Fibroblast of skin of right quadriceps (primary cell): ENCODE measurements around the gene CLEC4F.

ENCODE experiments used
- DNase-seq: peaks from one replicate; pipeline ENCODE4 v3.0.0-alpha.2; 2013

CLEC4F gene

DNA sequence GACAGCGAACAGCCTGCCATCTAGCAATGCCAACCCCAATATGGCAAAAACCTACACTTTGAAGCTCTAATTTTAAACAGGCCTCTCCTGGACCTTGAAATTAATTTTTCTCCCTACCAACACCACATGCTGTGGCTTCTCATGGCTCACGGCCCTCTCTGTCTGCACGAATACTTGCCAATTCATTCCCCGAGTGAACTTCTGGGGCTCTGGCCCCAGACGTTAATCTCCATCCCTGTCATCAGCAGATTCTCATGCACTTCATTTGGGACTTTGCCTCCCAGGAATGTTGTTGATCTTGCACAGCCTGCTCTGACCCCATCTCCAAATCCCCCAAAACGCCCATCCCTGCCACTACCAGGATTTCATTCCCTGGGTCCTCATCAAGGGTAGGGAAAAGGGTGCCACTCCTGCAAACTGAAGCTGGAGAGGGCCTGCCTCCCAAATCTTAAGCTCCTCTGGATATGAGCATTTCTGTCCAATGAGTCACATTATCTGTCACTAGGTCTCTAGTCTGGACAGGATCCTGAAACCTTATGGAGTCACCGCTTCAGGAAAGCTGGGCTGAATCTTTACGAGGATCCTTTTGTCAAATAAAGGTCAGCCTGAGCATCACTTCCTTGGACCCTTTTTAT lies 40.4 kb downstream of the CLEC4F start:
- peak; percentile 63 for DNase-seq

DNA sequence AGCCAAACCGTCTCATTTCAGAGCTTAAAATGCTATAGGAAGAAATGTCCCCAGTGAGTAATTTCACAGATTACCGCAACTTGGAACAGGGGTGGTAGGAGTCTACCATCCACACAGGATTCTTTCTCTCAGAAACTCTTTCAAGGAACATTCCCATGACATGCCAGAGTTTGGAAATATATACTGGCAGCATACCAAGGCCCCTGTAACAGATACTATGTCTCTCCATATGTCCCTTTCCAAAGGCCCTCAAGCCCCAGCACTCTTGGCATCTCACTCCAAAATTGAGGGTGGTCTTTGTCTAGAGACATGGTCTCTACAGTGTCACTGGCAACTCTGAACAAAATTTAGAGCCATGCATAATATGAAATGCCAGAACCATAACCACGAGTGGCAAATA lies 40.9 kb downstream of the CLEC4F start:
- DNase-seq: peak; percentile 32

DNA sequence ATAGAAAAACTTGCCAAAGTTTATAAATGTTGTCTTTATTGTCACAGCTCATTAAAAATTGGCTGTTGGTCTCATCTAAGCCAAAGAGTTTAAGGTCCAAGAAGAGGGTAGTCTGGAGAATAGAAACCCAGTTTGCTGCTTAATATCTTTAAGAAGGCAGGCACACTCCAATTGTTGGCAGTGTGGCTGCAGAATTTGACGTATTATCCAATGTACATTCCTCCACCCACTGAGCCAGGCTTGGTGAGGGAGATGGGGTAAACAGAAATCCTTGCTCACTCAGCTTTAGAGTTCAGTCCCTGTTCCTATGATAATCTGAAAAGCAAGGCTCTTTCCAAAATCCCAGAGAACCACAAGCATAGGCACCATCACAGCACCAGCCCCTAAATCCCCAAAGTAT lies 41.7 kb downstream of the CLEC4F start:
- no peak for DNase-seq

DNA sequence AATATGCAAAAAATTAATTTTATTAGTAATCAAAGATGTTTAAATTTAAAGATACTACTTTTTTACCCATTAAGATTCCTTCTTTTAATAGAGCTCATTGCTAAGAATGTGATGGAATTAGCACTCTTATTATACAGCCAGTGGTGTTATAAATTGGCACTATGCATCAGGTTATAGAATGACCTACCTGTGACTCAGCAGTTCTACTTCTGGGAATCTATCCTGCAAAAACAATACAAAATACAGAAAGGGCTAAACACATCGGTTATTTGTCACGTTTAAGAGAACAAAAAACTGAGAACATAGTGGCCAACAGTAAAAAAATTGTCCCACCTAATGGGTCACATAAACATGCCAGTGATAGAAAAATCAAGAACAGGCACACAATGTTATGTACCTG lies 42.9 kb downstream of the CLEC4F start:
- no peak for DNase-seq

DNA sequence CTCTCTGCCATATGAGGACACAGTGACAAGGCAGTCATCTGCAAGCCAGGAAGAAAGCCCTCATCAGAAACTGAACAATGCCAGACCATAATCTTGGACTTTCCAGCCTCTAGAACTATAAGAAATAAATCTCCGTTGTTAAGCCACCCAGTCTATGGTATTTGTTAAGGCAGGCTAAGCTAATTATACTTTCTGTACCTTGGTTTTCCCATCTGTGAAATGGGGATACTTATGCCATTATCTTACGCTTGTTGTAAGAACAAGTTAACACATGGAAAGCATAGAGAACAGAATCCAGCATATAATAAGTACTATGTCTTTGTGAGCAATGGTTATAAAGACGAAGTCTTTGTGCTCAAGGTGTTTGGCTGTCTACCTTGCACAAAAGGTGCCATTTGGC lies 44.1 kb downstream of the CLEC4F start:
- DNase-seq: no peak

DNA sequence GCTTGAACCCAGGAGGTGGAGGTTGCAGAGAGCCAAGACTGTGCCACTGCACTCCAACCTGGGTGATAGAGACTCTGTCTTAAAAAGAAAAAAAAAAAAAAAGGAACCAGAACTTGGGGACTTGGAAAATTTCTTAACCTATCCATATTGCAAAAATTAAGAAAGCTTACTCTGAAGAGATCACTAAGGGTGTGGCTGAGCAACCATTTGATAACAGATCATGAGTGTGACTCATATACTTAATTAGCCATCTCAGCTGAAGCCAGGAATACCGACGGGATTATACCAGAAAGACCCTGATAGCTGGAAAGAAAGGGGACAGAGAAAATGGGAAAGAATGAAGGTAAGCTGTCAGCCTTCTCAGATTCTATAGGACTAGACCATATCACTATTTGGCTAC lies 45.3 kb downstream of the CLEC4F start:
- DNase-seq: no peak

DNA sequence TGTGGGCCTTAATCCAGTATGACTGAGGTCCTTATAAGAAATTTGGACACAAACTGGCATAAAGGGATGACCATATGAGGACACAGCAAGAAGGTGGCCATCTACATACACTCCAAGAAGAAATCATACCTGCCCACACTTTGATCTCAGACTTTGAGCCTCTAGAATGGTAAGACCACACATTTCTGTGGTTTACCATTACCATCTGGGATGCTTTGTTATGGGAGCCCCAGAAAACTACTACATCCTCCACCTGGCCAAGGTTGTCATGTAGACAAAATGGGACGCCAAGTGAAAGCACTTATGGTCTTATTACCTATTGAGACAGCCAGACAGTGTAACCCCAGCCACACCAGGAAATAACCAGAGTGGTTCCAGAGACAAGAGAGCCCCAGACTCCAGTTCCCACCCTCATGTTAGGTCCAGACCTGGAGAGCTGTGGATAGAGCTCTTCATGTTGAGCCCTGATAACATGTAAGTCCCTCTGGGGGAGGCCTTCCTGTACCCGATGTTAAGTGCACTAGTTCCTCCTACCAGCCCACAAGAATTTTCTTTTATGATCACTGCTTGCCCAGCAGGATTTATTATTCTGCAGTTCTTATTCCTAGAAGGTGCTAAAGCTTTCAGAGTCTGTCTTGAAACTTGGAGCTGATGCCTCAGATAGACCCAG lies 47.8 kb downstream of the CLEC4F start:
- no peak for DNase-seq

DNA sequence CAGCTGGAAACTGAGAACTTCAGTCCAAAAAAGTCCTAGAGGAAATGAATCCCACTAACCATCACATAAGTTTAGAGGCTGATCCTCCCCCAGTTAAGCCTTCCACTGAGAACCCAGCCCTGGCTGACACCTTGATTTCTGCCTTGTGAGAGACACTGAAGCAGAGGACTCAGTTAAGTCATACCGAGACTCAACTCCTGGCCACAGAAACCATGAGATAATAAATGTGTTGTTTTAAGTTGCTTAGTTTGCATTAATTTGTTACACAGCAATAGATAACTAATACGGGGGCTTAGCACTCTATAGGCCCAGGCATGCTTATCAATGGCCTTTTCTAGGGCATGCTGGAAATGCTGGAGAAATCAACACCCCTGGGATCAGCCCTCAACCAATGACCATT lies 49.0 kb downstream of the CLEC4F start:
- no peak for DNase-seq

DNA sequence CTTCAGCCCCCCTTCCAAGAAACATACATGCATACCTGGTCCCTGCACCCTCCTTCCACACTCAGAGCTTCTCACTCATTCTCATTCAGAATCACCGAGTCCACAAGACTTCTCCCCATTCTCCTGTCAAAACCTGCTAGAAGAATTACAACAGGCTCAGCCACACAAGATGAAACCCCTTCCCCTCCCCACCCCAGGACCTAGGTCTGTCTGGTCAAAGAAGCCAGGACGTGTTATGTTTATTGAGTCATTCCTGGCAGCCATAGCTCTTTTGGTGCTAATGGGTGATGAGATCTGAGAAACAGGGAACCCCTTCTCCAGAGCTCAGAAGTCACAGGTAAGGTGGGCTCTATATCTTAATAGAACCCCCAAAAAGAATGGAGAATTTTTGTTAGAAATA lies 50.9 kb downstream of the CLEC4F start:
- DNase-seq: no peak

DNA sequence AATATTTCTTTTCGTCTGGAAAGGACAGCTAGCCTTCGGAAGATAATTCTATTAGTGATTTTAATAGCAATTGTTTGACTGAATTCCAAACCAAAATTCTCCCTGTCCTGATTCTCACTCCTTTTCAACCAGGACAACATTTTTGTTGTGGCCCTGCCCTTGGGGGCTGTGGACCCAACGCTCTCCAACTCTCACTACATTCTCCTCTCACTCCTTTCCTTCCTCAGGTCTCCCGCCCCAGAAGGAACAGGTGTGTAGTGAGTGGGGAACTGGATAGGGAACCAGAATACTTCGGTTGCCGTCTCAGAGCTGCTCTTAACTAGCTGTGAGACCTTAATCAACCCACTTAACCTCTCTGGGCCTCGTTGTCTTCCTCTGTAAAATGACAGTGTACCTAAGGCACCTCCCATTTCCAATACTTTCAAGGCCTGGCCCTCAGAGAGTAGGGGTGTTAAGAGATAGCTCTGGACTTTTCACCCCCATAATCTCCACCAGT lies 51.8 kb downstream of the CLEC4F start:
- no peak for DNase-seq

DNA sequence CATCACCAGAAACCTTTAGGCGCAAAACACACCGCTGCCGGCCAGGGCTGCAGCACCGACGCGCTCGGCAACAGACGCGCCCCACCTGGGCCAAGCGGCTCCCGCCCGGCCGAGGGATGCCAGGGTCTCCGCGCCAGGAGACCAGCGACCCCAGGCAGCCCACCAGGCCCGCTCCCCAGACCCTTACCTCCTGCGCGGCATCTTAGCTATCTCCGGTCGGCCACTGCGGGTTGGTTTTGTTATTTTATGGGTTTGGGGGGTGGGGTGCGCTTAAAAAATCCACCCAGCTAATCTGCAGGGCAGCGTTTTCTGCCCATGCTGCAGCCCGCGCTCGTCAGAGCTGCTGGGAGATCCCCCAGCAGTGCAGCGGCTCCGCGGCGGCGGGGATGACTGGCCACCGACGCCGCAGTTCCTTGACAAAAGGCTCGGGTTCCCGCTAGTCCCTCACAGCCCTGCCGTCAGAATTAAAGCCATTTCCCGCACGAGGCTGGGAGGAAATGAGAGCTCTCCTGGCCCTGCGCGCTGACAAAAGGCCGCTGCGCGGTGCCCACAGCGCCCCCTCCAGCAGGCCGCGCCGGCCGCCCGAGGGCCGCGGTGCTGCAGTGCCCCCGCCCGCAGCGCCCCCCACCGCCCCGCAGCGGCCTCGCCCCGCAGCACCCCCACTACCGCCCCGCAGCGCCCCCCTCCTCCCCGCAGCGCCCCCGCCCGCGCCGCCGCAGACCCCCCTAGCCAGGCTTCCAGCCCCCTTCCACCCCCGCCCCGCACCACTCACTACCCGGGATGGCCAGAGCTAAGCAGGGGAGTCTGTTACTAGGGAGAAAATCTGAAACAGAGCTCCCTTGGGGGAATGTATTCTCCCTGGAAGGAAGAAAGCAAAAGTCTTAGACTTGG lies 52.5 kb downstream of the CLEC4F start, which contains the start of gene ADD2:
Gene ADD2, minus strand, starts transcription at position 502 of the 891 bp plus-strand sequence. CDS start 61,792 bp downstream, outside the sequence.
- DNase-seq: peak; percentile 67

DNA sequence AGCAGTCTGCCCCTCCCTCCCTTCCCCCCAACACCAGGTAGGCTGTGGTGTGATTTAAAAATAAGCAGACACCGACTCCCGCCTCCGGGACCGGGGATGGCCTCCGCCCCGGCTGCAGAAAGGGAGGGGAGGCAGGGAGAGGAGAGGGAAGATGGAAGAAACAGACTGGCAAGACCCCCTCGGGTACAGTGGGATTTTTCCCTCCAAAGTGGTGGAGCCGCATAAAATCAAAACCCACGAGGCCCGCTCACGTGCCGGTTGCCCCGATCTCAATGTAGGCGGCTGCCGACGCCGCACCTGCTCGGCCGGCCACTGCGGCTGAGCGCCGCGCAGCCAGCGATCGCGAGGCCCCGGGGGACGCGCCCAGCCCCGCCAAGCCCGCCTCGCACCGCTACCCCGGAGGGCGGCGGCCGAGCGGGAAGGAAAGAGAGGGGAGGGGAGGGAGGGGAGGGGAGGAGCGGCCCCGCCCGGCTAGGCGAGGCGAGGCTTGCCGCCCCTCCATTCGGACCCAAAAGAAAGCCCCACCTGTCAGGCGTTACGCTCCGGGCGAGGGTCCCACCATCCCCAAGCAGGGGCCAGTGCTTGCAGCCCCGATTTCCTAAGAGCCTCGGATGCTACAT lies 53.2 kb downstream of the CLEC4F start:
- no peak for DNase-seq

DNA sequence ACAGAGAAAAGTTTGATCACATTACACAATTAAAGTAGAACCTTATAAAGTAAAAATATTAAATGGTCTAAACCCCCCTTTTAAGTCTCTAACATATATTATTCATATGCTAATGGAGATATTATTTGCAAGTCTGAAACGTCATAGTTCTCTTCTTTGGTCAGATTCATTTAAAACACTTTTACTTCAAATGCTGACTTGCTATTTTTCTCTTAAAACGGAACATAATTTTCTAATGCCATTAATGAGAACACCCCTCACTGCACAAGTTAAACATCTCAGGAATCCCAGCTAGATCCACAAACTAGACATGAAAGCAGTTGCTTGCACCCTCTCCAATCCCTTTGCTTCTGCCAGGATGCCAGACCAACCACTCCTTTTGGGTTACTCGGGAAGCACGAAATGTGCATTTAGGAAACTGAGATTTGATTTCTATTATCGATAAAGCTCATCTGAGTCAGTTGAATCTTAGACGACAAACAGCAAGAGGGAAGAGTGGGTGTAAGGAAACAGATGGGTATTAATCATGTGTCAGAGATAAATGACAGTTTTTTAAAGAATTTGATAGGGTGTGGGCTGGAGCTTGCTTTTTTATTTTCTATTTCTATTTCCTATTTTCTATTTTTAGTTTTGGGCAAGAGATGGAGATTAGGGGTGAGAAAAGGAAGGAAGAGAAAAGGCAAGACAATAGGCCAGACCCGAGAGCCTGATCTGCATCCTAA lies 53.9 kb downstream of the CLEC4F start:
- no peak for DNase-seq

DNA sequence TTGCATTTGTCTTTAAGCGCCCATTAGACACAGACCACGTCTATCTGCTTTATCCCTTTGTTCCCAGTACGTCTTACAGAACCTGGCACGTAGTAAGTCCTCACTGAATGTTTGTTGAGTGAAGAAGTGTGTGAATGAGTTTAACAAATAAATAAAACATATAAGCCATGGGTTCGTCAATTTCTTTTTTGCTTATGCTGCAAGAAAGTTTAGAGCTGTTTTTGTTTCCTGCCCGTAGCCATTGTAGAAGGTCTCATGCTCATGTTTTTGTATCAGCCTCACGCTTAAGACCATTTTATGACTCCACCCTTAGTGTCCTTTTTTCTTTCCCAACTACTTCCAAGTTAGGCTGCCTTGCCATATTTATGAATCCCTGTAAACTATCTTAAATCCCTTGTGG lies 54.9 kb downstream of the CLEC4F start:
- no peak for DNase-seq

DNA sequence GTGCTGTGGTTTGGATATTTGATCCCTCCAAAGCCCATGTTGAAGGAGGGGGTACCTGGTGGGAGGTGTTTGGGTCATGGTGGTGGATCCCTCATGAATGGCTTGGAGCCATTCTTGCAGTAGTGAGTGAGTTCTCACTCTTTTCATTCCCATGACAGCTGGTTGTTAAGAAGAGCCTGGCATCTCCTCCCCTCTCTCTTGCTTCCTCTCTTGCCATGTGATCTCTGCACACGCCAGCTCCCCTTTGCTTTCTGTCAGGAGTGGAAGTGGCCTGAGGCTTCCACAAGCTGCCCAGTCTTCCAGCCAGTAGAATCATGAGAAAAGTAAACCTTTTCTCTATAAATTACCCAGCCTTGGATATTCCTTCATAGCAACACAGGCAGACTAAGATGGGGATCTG lies 61.0 kb downstream of the CLEC4F start:
- DNase-seq: no peak
